Neural progenitor cell (in vitro differentiated cells): ENCODE results near the gene EMSY.

Experiments used
- EZH2 ChIP-seq: fragments of 200-600 bp; sonication (generic); IDR thresholded peaks from 2 replicates; pipeline ENCODE4 v1.6.1; 2017; ENCODE audit warnings: antibody characterized with exemption, mild to moderate bottlenecking, moderate library complexity
- TF ChIP-seq, protein P1 (sequence below): fragments of 200-600 bp; sonication (generic); IDR thresholded peaks from 2 replicates; pipeline ENCODE4 v1.5.1; 2017; ENCODE audit warnings: antibody characterized with exemption, mild to moderate bottlenecking

- TF ChIP-seq EZH2: no peak
- TF ChIP-seq, protein P1, sequence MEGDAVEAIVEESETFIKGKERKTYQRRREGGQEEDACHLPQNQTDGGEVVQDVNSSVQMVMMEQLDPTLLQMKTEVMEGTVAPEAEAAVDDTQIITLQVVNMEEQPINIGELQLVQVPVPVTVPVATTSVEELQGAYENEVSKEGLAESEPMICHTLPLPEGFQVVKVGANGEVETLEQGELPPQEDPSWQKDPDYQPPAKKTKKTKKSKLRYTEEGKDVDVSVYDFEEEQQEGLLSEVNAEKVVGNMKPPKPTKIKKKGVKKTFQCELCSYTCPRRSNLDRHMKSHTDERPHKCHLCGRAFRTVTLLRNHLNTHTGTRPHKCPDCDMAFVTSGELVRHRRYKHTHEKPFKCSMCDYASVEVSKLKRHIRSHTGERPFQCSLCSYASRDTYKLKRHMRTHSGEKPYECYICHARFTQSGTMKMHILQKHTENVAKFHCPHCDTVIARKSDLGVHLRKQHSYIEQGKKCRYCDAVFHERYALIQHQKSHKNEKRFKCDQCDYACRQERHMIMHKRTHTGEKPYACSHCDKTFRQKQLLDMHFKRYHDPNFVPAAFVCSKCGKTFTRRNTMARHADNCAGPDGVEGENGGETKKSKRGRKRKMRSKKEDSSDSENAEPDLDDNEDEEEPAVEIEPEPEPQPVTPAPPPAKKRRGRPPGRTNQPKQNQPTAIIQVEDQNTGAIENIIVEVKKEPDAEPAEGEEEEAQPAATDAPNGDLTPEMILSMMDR: no peak
Observed at GRCh38 chr11:76513654-76514034, 68.8 kb downstream of the EMSY start.
